GM21381 (cell line): ENCODE results near the gene OOSP2.

ENCODE experiments used
- ATAC-seq: cut with Tn5 transposase; IDR thresholded peaks from one replicate; pipeline ENCODE4 v1.9.1; 2021; ENCODE audit warnings: mild to moderate bottlenecking, moderate library complexity; ENCODE audit not compliant: unreplicated experiment

OOSP2 gene

DNA sequence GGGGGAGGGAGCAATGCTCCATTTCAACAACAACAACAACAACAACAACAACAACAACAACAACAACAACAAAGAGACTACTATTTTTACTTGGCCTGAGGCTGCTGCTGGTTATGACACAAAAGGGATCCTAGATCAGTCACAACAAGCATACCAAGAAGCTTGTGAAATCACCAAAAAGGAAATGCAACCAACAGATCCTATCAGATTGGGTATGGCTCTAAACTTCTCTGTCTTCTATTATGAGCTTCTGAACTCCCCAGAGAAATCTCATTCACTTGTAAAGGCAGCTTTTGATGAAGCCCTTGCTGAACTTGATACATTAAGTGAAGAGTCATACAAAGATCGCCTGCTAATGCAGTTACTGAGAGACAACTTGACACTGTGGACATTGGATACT is 37.8 kb downstream of the OOSP2 start:
- no peak for ATAC-seq

DNA sequence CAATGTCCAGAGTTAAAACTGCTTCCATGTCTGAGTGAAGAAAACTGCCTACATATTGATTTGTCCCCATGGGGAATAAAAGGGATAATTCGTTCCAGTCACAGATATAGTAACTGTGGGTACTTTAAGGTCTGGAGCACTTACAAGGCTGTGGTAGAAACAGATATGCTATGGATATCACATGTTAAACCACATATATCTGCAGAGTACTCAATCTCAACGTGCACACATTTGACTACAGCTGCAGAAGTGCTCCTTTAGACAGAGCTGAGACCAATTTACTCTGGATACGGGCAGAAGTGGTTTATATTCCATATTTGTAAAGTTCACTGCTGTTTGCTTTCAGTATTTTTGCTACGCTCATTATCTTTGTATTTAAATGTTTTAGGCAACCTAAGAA is 38.5 kb downstream of the OOSP2 start:
- no peak for ATAC-seq

DNA sequence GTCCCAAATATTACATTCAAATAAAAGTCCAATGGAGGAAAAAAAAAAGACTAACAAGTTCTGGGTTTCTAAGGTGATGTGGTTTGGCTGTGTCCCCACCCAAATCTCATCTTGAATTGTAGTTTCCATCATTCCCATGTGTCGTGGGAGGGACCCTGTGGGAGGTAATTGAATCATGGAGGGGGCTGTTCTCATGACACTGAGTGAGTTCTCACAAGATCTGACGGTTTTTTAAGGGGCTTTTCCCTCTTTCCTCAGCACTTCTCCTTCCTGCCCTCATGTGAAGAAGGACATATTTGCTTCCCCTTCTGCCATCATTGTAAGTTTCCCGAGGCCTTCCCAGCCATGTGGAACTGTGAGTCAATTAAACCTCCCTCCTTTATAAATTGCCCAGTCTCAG is 40.3 kb downstream of the OOSP2 start:
- ATAC-seq: no peak

DNA sequence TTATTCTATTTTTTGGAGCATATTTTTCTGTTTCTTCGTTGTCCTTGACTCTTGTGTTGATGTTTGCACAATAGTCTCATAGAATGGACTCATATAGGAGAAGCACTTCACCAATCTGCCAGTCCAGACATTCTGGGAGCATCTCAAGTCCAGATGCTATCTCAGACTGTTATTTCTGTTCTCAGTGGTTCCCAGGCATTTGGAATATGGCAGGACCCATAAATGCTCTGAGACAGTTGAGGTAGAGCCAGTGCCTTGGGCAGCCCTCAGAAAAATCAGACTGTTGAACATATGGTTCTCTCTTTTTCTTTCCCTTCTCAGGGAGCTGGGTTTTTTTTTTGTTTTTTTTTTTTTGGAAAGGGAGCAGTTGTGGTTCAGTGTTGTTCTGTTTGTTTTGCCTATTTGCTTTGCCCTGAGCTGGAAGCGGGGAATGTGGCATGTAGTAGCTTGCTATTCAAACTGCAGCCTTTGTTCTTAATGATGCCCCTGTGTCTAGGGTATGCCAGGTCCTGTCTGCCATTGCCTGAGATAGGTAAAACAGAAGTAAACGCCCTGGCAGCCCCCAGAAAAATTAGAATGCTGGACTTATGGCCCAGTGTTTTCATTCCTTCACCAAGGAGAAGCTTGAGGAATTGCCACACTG is 44.5 kb downstream of the OOSP2 start:
- ATAC-seq: no peak

DNA sequence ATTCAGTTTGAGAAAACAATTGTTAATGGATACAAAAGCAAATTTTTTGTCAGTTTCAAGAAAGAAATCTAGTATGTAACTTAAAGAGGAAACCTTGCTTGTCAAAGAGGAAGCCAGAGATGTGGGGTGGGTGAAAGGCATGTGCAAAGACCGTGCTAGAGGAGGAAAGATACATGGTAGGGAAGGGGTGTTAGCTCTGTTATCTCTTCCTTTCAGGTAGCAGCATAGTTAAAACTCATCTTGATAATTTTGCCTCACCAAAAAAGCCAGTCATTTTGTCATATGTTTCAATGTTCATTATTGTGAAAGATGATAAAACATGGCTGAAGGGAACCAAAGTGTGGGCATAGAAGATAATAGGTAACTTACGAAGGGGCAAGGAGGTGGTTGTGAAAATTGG is 45.7 kb downstream of the OOSP2 start:
- ATAC-seq: no peak

DNA sequence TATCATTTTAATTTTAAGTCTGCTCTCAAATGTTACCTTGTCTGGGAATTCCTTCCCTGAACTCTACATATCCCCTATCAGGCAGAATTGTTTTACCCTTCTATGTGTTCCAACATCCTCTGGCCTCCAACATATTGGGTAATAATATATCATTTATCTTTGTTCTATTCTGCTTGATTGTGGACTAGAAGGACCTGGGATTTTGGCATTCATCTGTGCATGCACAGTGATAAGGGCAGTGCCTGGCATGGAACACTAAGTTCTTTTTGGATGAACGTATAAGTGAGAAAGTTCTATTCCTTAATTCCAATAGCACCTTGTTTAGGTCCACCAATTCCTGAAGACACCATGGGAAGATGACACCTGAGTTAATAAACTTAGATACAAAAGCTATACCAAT is 47.0 kb downstream of the OOSP2 start:
- ATAC-seq: no peak

DNA sequence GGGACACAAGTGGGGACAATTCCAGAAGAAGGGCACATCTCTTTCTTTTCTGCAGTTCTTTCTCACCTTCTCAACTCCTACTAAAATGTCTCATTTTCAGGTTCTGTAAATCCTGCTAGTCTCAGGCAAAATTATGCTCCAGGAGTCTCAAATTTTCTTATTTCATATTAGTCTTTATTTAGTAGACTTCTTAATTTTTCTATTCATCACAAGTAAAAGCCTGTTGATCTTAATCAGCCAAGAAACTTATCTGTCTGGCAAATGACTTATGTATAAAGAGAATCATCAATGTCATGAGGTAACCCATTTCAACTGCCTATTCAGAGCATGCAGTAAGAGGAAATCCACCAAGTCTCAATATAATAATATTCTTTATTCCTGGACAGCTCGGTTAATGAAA is 48.2 kb downstream of the OOSP2 start, which contains the start of gene MS4A2:
Gene MS4A2, plus strand, starts transcription at position 301 of the 400 bp plus-strand sequence. CDS start 102 bp downstream, outside the sequence.
- ATAC-seq: no peak

DNA sequence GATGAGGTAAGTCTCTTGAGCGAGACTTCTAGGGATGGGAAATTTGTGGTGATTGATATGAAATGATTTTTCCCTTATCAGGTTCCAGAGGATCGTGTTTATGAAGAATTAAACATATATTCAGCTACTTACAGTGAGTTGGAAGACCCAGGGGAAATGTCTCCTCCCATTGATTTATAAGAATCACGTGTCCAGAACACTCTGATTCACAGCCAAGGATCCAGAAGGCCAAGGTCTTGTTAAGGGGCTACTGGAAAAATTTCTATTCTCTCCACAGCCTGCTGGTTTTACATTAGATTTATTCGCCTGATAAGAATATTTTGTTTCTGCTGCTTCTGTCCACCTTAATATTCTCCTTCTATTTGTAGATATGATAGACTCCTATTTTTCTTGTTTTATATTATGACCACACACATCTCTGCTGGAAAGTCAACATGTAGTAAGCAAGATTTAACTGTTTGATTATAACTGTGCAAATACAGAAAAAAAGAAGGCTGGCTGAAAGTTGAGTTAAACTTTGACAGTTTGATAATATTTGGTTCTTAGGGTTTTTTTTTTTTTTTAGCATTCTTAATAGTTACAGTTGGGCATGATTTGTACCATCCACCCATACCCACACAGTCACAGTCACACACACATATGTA is 55.4 kb downstream of the OOSP2 start:
- no peak for ATAC-seq

DNA sequence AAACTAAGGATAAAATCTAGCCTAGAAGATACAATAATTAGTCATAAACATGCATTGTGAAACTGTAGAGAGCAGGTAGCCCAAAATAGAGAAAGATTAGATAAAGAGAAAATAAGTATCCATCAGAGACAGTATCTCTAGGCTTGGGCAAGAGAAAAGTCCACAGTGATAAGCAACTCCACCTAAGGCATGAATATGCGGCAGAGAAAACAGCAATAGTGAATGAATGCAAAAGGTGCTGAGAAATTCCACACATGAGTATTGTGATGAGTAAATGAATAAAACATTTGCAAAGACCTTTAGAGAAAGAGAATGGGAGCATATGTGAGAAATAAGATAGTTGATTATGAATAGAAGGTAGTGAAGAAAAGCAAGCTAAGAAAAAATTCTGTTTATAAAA is 57.0 kb downstream of the OOSP2 start:
- no peak for ATAC-seq
